HG03039 (cell line): ENCODE measurements around the gene RAD50.
"Not testable (repeated sequence)": the region's sequence is repeated elsewhere in the genome, so short reads cannot be mapped to it uniquely, and the experiment has no call there.

Experiments used
- ATAC-seq: cut with Tn5 transposase; IDR thresholded peaks from one replicate; pipeline ENCODE4 v1.9.1; 2021; ENCODE audit warnings: mild to moderate bottlenecking, moderate library complexity; ENCODE audit not compliant: unreplicated experiment

RAD50 gene

DNA sequence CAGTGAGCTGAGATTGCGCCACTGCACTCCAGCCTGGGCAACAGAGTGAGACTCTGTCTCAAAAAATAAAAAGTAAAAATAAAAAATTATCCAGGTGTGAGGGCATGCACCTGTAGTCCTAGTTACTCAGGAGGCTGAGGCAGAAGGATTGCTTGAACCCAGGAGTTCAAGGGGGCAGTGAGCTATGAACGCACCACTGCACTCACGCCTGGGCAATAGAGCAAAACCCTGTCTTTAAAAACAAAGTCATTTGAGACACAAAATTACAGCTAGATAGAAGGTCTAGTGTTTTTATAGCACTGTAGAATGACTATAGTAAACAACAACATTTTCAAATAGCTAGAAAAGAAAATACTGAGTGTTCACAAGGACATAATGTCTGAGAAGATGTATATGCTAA is 133.4 kb downstream of the RAD50 start:
- no peak for ATAC-seq

DNA sequence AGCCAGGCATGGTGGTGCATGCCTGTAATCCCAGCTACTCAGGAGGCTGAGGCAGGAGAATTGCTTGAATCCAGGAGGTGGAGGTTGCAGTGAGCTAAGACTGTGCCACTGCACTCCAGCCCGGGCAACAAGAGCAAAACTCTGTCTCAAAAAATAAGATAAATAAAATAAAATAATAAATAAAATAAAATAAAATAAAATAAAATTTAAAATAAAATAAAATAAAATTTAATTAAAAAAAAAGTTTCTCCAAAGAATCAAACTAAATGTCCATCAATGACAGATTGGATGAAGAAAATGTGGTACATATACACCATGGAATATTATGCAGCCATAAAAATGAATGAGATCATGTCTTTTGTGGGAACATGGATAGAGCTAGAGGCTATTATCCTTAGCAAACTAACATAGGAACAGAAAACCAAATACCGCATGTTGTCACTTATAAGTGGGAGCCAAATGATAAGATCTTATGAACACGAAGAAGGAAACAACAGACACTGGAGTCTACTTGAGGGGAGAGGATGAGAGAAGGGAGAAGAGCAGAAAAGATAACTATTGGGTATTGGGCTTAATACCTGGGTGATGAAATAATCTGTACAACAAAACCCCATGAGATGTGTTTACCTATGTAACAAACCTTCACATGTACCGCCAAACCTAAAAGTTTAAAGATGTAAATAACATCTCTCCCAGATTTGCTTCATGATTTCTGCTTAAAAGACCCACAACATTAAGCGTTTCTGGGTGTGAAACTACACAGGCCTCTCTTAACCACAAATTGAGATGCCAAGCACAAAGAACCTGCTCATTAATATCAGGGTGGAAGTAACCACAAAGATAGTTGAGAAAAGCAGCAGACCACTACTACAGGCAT is 135.2 kb downstream of the RAD50 start:
- ATAC-seq: not testable (repeated sequence)

DNA sequence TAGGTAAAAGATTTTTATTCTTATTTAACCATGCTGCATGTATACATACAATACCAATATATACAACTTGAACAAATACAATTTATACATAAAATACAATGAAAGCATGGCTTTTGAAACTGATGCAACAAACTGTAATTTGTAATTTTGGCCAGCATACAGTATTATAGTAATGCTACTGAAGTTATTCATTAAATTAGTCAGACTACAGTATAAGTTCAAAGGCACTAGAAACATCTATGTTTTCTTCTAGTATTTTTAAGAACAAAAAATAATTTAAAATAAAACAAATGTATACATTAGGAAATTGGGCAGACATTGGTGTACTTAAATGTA is 135.8 kb downstream of the RAD50 start:
- no peak for ATAC-seq
